Stimulated activated CD8-positive, alpha-beta memory T cell treated with anti-CD3 and anti-CD28 coated beads, Interleukin-7, amount 100 ng/mL, for 24 hours (primary cell): ENCODE measurements around the gene PPTC7.
"Not testable (repeated sequence)": the region's sequence is repeated elsewhere in the genome, so short reads cannot be mapped to it uniquely, and the experiment has no call there.

Experiments
- DNase-seq: peaks from one replicate; pipeline ENCODE4 v3.0.0-alpha.2; 2020; ENCODE audit warnings: low read depth

The PPTC7 gene

GRCh38 chr12:110536834-110537604 is 46.1 kb downstream of the PPTC7 start:
- DNase-seq: no peak

- DNase-seq: no peak
Observed at GRCh38 chr12:110534811-110535210, 48.3 kb downstream of the PPTC7 start.

GRCh38 chr12:110533607-110534006 is 49.5 kb downstream of the PPTC7 start:
- DNase-seq: no peak

DNA sequence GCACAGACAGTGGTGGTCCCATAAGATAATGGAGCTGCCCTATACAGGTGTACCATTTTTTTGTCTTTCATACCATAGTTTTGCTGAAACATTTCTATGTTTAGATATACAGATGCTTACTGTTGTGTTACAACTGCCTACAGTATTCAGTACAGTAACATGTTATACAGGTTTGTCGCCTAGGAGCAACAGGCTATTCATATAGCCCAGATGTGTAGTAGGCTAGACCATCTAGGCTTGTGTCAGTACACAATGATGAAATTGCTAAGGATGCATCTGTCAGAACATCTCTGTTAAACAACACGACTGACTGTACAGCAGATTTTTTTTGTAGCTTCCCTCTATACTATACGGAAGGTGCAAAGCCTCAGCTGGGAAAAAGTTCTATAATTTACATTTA is 50.5 kb downstream of the PPTC7 start:
- no peak for DNase-seq

GRCh38 chr12:110531741-110532333 is 51.3 kb downstream of the PPTC7 start:
- no peak for DNase-seq

DNA sequence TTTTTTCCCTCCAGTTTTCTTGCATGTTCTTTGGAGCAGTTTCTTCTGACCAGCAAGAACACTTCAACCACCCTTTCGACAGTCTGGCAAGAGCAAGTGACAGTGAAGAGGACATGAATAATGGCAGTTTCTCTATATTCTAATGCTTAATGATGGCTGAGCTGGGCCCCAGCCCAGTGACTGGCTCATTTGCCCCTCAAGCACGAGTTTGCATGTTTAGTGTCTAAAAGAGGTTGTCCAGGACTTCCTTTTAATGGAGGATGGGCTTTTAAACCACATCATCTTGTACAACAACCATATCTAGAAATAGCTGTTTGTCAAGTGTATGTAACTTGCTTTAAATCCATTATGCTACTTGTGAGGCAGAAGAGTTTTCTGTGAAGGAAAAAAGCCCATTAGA is 52.6 kb downstream of the PPTC7 start:
- DNase-seq: no peak

DNA sequence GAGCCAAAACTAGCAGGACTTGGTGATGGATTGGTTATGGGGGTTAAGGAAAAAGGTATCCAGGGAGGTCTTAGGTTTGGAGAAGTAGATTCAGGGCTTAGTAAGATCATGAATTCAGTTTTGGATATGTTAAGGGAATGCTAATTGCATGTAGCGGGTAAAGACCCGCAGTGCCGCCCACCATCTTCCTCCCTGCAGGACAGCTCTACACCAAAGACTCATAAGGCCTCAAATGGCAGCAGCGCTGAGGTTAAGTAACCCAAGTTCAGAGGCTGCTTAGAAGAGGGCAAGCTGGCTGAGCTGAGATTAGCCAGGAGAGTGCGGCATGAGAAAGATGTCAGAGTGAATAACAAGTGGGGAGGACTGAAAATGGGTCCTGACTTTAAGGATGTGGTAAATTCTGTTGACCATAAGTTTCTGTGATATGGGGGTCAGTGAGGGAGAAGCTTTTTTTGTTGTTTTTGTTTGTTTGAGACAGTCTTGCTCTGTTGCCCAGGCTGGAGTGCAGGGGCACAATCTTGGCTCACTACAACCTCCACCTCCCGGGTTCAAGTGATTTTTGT is 54.8 kb downstream of the PPTC7 start:
- no peak for DNase-seq

DNA sequence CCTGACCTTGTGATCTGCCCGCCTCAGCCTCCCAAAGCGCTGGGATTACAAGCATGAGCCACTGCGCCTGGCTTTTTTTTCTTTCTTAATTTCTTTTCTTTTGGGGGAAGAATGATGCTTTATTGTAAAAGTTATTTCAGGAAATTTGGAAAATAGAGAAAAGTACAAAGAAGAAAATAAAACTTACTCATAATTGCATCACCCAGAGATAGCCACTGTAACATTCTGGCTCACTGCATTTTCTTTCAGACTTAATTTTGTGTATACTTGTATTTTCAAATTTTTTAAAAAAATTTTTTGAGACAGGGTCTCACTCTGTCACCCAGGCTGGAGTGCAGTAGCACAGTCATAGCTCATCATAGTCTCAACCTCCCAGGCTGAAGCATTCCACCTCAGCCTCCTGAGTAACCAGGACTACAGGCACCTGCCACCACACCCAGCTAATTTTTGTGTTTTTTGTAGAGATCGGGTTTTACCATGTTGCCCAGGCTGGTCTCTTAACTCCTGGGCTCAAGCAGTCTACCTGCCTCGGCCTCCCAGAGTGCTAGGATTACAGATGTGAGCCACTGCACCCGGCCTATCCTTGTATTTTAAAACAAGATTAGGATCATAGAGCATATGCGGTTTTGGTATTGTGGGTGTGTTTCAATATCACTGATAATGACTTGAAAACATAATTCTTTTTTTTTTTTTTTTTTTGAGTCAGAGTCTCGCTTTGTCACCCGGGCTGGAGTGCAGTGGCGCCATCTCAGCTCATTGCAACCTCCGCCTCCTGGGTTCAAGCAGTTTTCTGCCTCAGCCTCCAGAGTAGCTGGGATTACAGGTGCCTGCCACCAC is 62.0 kb downstream of the PPTC7 start:
- not testable (repeated sequence) for DNase-seq

GRCh38 chr12:110518014-110518413 is 65.1 kb downstream of the PPTC7 start:
- DNase-seq: not testable (repeated sequence)

GRCh38 chr12:110516995-110517394 is 66.1 kb downstream of the PPTC7 start:
- no peak for DNase-seq

GRCh38 chr12:110514363-110514762 is 68.8 kb downstream of the PPTC7 start:
- DNase-seq: no peak

- DNase-seq: no peak
Observed at GRCh38 chr12:110513842-110514241, 69.3 kb downstream of the PPTC7 start.

- no peak for DNase-seq
Observed at GRCh38 chr12:110508071-110508586, 75.0 kb downstream of the PPTC7 start.

GRCh38 chr12:110505332-110505731 is 77.8 kb downstream of the PPTC7 start:
- no peak for DNase-seq

- no peak for DNase-seq
Observed at GRCh38 chr12:110503432-110503831, 79.7 kb downstream of the PPTC7 start.

GRCh38 chr12:110501752-110502738 is 81.1 kb downstream of the PPTC7 start, which contains the start of the genes RAD9B and VPS29:
TSS of gene RAD9B (plus strand) at chr12:110502331. CDS start at chr12:110502338, 7 bp downstream.
TSS of gene VPS29 (minus strand) at chr12:110502111. CDS start at chr12:110502051, 60 bp downstream.
- peak; percentile 97 for DNase-seq

- no peak for DNase-seq
Observed at GRCh38 chr12:110501399-110501751, 81.7 kb downstream of the PPTC7 start.

DNA sequence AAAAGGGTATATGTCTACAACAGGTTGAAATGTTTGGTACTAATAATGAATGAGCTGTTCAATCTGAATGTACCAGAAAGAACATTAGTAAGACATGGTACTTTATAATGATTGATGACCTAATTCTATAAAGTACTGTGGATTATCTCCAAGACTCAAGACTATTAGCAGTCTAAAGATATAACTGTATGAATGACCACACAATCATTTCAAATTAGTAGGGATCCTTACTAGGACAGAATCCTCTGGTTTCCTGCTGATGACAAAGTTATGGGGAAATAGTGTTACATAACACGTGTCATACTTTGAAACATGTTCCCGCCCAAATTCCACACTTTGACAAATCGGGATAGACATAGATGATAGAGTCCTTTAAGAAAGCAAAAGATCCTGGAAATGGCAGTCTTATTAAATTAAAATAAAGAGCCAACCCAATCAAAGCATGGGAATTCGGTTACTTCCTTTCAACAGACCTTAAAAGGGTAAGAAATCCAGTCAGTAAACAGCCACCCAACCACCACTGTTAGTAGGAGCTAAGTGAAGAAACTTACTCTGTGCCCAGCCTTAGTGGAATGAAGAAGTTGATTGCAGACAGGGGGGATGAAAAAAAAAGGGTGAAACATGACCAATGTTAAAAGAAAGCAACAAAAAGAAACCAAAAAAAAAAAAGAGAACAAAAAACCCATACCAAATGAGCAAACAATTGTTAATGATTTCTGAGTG is 84.0 kb downstream of the PPTC7 start:
- DNase-seq: no peak
